ENCODE measurements around the gene TREML2. TPM values are rescaled to one million over a fixed set of nuclear protein-coding genes. Genes with fewer than 3 reads are reported as not detected.

The TREML2 gene
- polyA plus RNA-seq, 1 donor from 2014 or later = not detected

- Histone ChIP-seq H3K79me2 (replicated peaks; ENCODE audit: insufficient read depth, low read length) (no peaks in the 10 kb centered on the region), H3F3A (ENCODE audit: insufficient read depth, low read length, poor library complexity, severe bottlenecking) (no peaks in the 10 kb centered on the region), H3K9me3 (ENCODE audit: low read length) (no peaks in the 10 kb centered on the region), H3K27me3 (ENCODE audit: insufficient read depth, low read depth, low read length) (no peaks in the 10 kb centered on the region), H3K4me2 (ENCODE audit: low read length) (no peak overlapping the region), H3K4me3 (ENCODE audit: low read length) (no peak overlapping the region), H3K27ac (ENCODE audit: low read length) (no peak overlapping the region), H3K9me2 (ENCODE audit: insufficient read depth, low read length) (no peaks in the 10 kb centered on the region), H3K36me3 (ENCODE audit: insufficient read depth, low read length) (no peaks in the 10 kb centered on the region), H4K20me1 (ENCODE audit: insufficient read depth) (no peaks in the 10 kb centered on the region), H3K9ac (ENCODE audit: low read length) (no peak overlapping the region), H2AFZ (ENCODE audit: low read depth, low read length) (no peak overlapping the region)
- TF ChIP-seq MXI1 (conservative IDR thresholded peaks at IDR 0.05; ENCODE audit: poor library complexity, severe bottlenecking) = no peak
- no peak for TF ChIP-seq POLR2AphosphoS5 (IDR thresholded peaks at IDR 0.05)
- no peak for TF ChIP-seq REST (IDR thresholded peaks at IDR 0.05; ENCODE audit: borderline replicate concordance)
- TF ChIP-seq TAF1 (IDR thresholded peaks at IDR 0.05; ENCODE audit: low read depth) = no peak
- TF ChIP-seq RAD21 (conservative IDR thresholded peaks at IDR 0.05) = no peak
- no peak for TF ChIP-seq CTCF (IDR thresholded peaks at IDR 0.05; ENCODE audit: poor library complexity, severe bottlenecking)
- TF ChIP-seq SMC3 (conservative IDR thresholded peaks at IDR 0.05; ENCODE audit: poor library complexity) = no peak
- no peak for TF ChIP-seq EZH2 (IDR thresholded peaks at IDR 0.05; ENCODE audit: borderline replicate concordance, insufficient read depth, low read length, poor library complexity, severe bottlenecking)
- no peak for TF ChIP-seq EP300 (conservative IDR thresholded peaks at IDR 0.05; ENCODE audit: poor library complexity, severe bottlenecking)
These were observed 1.2 kb downstream of the TREML2 start for GRCh38 chr6:41199552-41200246.

- Histone ChIP-seq H3K4me2 (ENCODE audit: low read length) (no peak overlapping the region), H3K4me3 (ENCODE audit: low read length) (no peak overlapping the region), H2AFZ (ENCODE audit: low read depth, low read length) (no peak overlapping the region), H4K20me1 (ENCODE audit: insufficient read depth) (no peaks in the 10 kb centered on the region), H3K79me2 (replicated peaks; ENCODE audit: insufficient read depth, low read length) (no peaks in the 10 kb centered on the region), H3K27me3 (ENCODE audit: insufficient read depth, low read depth, low read length) (no peaks in the 10 kb centered on the region), H3K36me3 (ENCODE audit: insufficient read depth, low read length) (no peaks in the 10 kb centered on the region), H3F3A (ENCODE audit: insufficient read depth, low read length, poor library complexity, severe bottlenecking) (no peaks in the 10 kb centered on the region), H3K9me2 (ENCODE audit: insufficient read depth, low read length) (no peaks in the 10 kb centered on the region), H3K27ac (ENCODE audit: low read length) (no peak overlapping the region), H3K9ac (ENCODE audit: low read length) (no peak overlapping the region), H3K9me3 (ENCODE audit: low read length) (no peaks in the 10 kb centered on the region)
- TF ChIP-seq REST (IDR thresholded peaks at IDR 0.05; ENCODE audit: borderline replicate concordance) (no peak), MXI1 (conservative IDR thresholded peaks at IDR 0.05; ENCODE audit: poor library complexity, severe bottlenecking) (no peak), SMC3 (conservative IDR thresholded peaks at IDR 0.05; ENCODE audit: poor library complexity) (no peak), EP300 (conservative IDR thresholded peaks at IDR 0.05; ENCODE audit: poor library complexity, severe bottlenecking) (no peak), TAF1 (IDR thresholded peaks at IDR 0.05; ENCODE audit: low read depth) (no peak), POLR2AphosphoS5 (IDR thresholded peaks at IDR 0.05) (no peak), CTCF (IDR thresholded peaks at IDR 0.05; ENCODE audit: poor library complexity, severe bottlenecking) (no peak), EZH2 (IDR thresholded peaks at IDR 0.05; ENCODE audit: borderline replicate concordance, insufficient read depth, low read length, poor library complexity, severe bottlenecking) (no peak), RAD21 (conservative IDR thresholded peaks at IDR 0.05) (no peak)
These were observed 3.7 kb downstream of the TREML2 start for GRCh38 chr6:41197234-41197633.
